Measurements from ENCODE around the gene PARD3.

PARD3 gene

GRCh38 chr10:34715511-34716187 lies 99.4 kb downstream of the PARD3 start:
- intact Hi-C loops (cut with DNase I; ENCODE audit: low total_unique reads), result loop anchor here (10.0 kb wide), 1 partner anchor 99 kb away; the partner anchor contains the start of gene PARD3
- H3K4me3 ChIP-seq, result no peak overlapping the region
- H3K36me3 ChIP-seq, result no peaks in the 10 kb centered on the region
- H3K27ac ChIP-seq, result no peak overlapping the region
- peaks cover 0 to 27% (median 11%) of the 10 kb centered on the region in 4 donors for H3K4me1 ChIP-seq
- no peaks in the 10 kb centered on the region for H3K27me3 ChIP-seq
- no peak for TF ChIP-seq CTCF (IDR thresholded peaks at IDR 0.05)
- DNase-seq, result no peak
- no peaks in the 10 kb centered on the region for H3K9me3 ChIP-seq

GRCh38 chr10:34713875-34714274 lies 101.2 kb downstream of the PARD3 start:
- no peak overlapping the region for H3K4me3 ChIP-seq
- intact Hi-C loops (cut with DNase I; ENCODE audit: low total_unique reads), result loop anchor here (10.0 kb wide), 1 partner anchor 101 kb away; the partner anchor contains the start of gene PARD3
- no peak for TF ChIP-seq CTCF (IDR thresholded peaks at IDR 0.05)
- DNase-seq, result no peak
- no peaks in the 10 kb centered on the region for H3K27me3 ChIP-seq
- H3K9me3 ChIP-seq, result no peaks in the 10 kb centered on the region
- no peaks in the 10 kb centered on the region for H3K36me3 ChIP-seq
- H3K4me1 ChIP-seq, result peaks cover 0 to 30% (median 10%) of the 10 kb centered on the region in 4 donors
- no peak overlapping the region for H3K27ac ChIP-seq

- H3K27ac ChIP-seq, result no peak overlapping the region
- intact Hi-C loops (cut with DNase I; ENCODE audit: low total_unique reads), result loop anchor here (10.0 kb wide), 1 partner anchor 103 kb away; the partner anchor contains the start of gene PARD3
- H3K27me3 ChIP-seq, result no peaks in the 10 kb centered on the region
- H3K36me3 ChIP-seq, result no peaks in the 10 kb centered on the region
- H3K4me3 ChIP-seq, result no peak overlapping the region
- no peaks in the 10 kb centered on the region for H3K9me3 ChIP-seq
- DNase-seq, result no peak
- no peak for TF ChIP-seq CTCF (IDR thresholded peaks at IDR 0.05)
- H3K4me1 ChIP-seq, result peaks cover 0 to 35% (median 14%) of the 10 kb centered on the region in 4 donors
Observed at GRCh38 chr10:34711500-34711899, 103.6 kb downstream of the PARD3 start.

- no peak for TF ChIP-seq CTCF (IDR thresholded peaks at IDR 0.05)
- peak in 1 of 2 donors; percentile 57 for DNase-seq
- no peaks in the 10 kb centered on the region for H3K36me3 ChIP-seq
- H3K4me1 ChIP-seq, result peaks cover 0 to 46% (median 22%) of the 10 kb centered on the region in 4 donors
- H3K4me3 ChIP-seq, result no peak overlapping the region
- H3K27me3 ChIP-seq, result no peaks in the 10 kb centered on the region
- intact Hi-C loops (cut with DNase I; ENCODE audit: low total_unique reads), result loop anchor here (10.0 kb wide), 1 partner anchor 104 kb away; the partner anchor contains the start of gene PARD3
- H3K9me3 ChIP-seq, result no peaks in the 10 kb centered on the region
- no peak overlapping the region for H3K27ac ChIP-seq
Observed at GRCh38 chr10:34710391-34710751, 104.7 kb downstream of the PARD3 start.

GRCh38 chr10:34709637-34710390 lies 105.3 kb downstream of the PARD3 start:
- no peaks in the 10 kb centered on the region for H3K9me3 ChIP-seq
- TF ChIP-seq CTCF (IDR thresholded peaks at IDR 0.05), result no peak
- no peak overlapping the region for H3K4me3 ChIP-seq
- peaks cover 0 to 48% (median 24%) of the 10 kb centered on the region in 4 donors for H3K4me1 ChIP-seq
- H3K27me3 ChIP-seq, result no peaks in the 10 kb centered on the region
- DNase-seq, result no peak
- H3K36me3 ChIP-seq, result no peaks in the 10 kb centered on the region
- intact Hi-C loops (cut with DNase I; ENCODE audit: low total_unique reads), result loop anchor here (10.0 kb wide), 1 partner anchor 105 kb away; the partner anchor contains the start of gene PARD3
- H3K27ac ChIP-seq, result no peak overlapping the region
